GM21360 (cell line): ENCODE measurements around the gene MTERF4.

Experiments used
- ATAC-seq: cut with Tn5 transposase; IDR thresholded peaks from one replicate; pipeline ENCODE4 v1.9.1; 2021; ENCODE audit warnings: mild to moderate bottlenecking, moderate library complexity; ENCODE audit not compliant: unreplicated experiment

MTERF4 gene

DNA sequence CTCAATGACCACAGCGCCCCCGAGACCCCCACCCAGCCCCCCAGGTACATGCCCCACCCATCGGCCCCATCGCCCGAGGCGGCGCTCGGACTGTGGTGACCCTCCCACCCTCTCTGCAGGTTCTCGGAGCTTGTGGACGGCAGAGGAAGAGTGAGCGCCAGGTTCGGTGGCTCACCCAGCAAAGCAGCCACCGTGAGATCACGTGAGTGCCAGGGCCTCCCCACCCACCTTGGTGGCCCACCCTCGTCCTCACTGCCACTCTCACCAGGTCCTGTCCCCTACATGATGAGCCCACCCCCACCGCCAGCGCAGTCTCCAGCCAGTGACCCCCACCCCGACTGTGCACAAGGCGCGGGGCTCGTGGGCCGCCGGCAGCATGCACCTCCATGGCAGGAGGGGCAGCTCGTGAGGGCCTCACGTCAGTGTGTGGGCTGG, 30.4 kb downstream of the MTERF4 start:
- ATAC-seq = no peak

DNA sequence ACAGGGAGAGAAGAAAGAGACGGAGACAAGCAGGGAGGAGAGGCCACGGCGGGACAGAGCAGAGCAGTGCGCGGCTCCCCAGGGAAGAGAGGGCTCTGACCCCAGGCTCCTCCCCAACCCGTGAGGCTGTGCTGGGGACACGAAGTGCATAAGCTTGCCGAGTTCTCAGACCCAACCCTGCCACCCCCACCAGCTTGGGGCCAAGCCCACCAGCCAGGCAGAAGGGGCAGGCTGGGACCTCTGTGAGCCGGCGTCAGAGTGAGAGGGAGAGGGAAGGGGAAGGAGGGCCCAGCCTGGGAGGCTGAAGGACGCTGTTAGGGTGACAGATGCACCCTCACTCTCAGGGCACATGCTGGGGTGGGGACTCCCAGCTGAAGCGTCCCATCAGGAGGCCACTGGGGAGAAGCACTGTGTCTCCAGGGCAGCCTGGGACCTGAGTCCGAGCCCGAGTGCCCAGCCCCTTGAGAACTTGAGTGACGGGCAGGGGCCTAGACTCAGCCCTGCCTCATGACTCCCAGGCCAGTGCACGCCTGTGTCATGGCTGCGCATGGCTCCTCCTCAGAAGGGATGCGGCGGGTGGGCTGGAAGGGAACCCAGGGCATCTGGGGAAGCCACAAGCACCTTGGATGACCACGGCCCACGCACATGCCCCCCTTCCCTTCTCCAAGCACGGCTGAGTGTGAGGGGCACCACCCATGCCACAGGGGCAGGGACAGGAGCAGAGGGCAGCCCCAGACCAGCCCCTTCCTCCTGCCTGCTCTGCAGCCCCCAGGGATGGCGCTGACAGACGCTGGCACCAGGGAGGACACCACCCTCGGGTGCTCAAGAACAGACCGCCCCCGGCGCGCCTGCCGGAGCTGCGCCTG, 31.0 kb downstream of the MTERF4 start:
- ATAC-seq = no peak

DNA sequence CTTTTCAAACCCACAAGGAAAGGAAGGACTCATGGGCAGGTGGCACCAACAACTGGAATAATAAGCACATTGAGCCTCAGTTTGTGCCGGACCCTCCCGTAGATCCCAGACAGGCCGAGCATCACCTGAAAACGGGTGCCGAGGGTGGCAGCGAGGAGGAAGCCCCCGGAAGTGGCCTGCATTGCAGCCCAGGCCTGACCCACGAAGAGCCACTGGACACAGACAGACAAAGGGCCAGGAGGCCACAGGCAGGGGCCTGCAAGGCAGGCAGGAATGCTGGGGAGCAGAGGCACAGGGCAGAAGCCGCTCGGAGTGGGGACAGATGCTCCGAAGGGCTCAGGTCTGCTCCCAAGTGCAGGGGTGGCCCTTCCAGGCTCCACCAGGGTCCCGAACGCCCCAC, 31.7 kb downstream of the MTERF4 start:
- ATAC-seq = no peak

DNA sequence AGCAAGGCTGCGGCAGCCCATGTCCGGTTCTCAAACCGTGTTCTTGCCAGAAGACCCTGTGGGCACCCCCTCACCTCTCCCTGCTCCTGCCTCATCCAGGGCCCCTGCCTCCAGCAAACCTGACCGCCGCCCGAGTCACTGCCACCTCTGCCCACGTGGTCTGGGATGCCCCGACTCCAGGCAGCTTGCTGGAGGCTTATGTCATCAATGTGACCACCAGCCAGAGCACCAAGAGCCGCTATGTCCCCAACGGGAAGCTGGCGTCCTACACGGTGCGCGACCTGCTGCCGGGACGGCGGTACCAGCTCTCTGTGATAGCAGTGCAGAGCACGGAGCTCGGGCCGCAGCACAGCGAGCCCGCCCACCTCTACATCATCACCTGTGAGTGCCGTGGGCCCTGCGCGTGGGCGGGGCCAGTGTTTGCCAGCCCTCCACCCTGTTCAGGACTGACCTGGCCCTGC, 32.2 kb downstream of the MTERF4 start:
- ATAC-seq = no peak

DNA sequence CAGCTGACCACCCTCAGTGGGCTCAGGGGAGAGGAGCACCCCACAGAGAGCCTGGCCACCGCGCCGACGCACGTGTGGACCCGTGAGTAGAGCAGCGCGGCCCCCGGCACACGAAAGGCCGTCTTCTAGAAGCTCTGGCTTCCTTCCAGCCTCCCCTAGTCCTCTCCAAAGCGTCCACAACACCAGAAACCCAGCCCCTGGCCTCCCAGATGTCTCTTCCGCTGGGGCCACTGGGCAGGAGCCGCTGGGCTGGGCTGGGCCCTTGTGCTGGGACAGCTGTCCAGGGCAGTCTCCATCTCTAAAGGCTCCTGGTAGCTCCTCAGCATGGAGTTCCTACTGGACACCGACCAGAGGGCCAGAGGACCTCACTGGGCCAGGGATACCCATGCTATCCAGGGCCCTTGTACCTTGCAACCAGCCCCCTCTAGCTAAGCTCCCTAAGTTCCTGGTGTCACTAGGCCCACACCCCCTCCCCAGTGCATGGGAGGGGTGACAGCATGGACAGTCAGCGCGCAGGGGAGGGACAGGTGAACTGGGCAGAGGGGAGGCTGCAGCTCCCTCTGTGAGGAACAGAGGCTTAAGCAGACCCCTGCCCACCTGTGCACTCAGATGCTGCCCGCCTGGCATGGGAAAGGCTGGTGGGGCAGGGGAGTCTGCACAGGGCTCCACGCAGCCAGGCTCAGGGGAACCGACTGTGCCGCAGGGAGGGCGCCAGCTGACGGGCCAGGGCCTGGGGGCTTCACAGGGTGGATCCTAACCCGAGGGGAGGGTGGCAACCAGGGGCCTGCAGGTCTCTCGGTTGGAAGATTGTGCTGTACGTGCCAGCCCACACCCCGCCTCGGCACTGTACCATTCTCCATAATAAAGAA, 32.9 kb downstream of the MTERF4 start:
- ATAC-seq = no peak

DNA sequence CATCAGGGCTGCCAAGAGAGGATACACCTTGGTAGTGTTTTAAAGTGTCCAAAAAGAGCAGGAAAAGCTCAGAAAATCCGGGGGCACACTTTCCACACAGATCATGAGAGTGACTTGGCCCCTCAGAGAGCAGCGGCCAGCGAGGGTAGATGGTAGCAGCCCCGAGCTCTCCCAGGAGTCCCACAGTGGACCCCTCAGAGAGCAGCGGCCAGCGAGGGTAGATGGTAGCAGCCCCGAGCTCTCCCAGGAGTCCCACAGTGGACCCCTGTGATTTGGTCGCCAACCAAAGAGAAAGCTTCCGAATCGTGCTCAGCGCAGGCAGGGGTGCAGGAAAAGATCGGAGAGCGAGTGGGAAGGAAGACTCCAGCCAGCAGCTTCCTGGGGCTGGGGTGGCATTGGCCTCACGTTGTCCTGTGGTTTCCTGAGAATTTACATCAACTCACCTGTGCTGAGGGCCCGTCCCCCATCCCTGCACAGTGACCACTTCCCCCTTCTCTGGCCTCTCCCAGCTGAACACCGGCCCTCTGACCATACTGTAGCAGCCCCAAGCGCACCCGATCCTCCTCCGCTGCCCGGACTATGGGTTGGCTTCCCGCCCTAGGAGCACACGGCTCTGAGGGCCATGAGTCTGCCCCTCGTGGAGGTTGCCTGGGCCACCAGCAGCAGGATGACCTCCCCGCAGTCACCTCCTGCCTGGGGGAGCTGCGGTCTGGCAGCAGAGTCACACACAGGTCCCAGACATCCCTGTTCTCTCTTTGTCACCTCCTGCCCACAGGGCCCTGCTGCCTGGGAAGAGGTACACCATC, 33.7 kb downstream of the MTERF4 start:
- no peak for ATAC-seq

DNA sequence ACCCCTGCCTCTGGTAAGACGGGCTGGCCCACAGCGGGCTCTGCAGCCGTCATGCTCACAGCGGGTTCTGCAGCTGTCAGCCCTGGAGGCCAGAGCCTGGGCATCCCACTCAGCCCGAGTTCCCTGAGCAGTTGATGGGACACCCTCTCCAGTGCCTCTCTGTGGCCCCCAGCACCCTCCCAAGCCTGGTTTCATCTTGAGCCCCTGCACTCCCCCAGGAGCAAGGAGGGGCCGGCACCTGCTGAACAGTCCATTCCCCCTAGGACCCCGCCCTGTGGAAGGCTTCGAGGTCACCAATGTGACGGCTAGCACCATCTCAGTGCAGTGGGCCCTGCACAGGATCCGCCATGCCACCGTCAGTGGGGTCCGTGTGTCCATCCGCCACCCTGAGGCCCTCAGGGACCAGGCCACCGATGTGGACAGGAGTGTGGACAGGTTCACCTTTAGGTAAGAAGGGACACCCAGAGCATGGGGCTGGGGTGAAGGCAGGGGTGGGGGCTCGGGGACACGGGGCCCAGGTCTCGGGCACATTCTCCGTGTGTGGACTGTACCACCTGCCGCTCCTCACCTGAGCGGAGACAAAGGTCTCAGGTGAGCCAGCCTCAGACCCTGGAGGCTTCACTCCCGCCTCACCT, 34.5 kb downstream of the MTERF4 start:
- ATAC-seq = no peak

DNA sequence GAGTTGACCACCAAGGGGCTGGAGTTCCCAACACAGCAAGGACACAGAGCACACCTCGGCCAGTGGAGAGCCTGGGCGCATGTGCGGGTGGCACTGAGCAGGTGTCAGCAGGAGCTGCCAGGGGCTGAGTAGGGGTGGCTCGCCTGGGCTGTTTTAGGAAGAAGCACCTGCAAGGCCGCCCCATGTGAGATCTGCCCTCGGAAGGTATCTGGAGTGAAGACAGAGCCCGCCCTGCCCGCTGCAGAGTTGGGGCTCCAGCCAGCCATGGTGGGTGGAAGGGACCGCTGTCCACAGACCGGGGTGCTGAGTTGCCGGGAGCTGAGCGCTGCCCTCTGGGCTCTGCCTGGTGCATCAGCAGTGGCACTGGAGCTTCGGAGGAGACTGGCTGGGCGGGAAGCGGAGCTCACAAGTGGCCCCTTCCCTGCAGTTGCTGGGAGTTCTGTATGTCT, 35.2 kb downstream of the MTERF4 start:
- ATAC-seq = no peak

DNA sequence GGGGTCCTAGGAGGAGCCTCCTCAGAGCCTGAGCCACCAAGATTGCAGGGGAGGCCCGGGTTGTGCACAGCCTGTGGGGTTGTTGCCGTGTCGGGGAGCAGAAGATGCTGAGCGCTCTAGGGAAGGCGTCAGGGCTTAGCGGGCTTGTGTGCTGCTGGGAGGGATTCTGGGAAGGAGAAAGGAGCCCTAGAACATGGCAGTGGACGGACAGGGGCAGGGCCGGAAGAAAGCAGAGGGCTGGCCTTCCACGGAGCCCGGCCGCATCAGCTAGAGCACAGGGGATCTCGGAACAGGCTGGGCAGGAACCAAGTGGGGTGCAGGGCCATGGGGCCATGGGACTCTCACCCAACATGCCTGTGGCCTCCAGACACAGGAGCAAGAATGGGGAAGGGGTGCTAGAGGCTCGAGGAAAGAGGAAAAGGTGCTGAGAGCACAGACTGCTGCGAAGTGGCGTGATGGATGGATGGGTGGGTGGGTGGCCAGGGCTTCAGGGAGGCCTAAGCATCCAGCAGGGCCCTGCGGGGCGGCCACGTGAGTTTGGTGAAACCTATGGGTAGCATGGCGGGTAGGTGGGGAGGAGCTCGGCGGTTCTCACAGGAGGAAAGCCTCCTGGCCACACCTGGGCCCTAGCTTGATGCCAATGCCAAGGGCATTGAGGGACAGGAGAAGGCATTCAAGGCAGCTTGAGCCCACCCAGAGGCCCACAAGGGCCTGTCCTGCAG, 35.8 kb downstream of the MTERF4 start:
- no peak for ATAC-seq

DNA sequence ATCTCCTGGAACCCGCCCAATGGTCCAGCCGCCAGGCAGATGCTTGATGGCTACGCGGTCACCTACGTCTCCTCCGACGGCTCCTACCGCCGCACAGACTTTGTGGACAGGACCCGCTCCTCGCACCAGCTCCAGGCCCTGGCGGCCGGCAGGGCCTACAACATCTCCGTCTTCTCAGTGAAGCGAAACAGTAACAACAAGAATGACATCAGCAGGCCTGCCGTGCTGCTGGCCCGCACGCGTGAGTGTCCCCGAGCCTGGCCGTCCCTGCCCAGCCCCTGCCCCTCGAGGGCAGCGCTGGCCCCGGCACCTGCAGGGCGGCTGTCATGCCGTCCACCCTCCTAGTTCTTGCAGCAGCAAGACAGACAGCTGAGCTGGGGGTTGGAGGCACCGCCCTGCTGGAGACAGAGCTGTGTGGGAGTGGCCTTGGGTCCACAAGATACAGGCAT, 36.7 kb downstream of the MTERF4 start:
- no peak for ATAC-seq

DNA sequence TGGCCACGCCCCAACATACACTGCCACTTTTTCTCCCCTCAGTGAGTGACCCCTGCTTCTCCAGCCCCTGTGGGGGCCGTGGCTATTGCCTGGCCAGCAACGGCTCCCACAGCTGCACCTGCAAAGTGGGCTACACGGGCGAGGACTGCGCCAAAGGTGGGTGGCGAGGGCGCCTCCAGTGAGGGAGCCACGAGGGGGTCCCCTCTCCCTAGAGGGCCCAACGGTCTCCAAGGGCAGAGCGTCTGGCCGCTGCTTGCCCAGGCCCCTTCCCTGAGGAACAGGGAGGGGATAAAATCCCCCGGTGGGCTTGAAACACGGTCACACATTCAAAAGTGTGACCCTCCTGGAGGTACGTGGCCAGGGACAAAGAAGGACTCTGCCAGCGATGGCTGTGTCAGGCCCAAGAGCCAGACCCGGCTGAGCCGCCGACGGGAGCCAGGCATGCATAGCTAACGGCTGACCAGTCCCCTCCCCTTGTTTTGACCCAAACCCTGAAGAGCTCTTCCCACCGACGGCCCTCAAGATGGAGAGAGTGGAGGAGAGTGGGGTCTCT, 37.2 kb downstream of the MTERF4 start:
- no peak for ATAC-seq

DNA sequence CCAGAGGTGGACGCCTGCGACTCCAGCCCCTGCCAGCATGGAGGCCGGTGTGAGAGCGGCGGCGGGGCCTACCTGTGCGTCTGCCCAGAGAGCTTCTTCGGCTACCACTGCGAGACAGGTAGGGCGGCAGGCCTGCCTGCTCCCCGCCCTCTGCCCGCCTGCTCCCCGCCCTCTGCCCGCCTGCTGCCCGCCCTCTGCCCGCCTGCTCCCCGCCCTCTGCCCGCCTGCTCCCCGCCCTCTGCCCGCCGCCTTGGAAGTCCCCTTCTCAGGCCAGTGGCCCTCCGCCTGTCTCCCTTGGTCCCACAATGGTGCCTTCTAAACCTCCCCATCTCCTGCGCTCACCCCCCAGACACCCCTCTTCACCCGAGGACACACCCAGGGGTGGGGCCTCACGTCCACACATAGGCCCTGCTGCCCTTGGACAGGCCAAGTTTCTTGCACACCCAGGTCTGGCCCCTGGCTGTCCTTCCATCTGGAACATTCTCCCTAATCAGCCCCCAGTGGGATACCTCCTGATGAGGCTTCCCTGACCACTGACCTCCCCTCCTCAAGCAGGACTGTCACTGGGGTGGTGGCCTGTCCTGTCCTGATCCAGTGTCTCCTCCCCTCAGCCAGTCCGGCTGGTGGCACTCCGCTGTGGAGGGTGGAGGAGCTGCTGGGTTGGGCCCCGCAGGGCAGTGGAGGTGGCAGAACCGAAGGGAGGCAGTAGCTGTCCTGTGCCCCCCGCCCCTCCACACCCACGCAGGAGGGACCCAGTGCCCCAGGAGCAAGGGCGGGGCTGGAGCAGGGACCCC, 37.9 kb downstream of the MTERF4 start:
- no peak for ATAC-seq

DNA sequence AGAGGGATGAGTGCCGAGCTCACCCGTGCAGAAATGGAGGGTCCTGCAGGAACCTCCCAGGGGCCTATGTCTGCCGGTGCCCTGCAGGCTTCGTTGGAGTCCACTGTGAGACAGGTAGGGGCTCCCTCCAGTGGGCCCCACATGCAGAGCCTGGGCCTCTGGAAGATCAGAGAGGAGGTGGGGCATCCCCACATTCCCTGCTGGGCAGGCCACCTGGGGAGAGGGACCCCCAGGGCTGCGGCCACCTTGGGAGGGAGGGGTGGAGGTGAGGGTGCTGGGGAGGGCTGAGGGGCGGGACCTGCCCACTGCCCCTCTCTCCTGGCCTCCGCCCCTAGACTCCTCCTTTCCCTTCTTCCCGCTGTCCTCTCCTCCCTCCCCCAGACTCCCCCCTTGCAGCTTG, 38.5 kb downstream of the MTERF4 start:
- ATAC-seq = no peak

DNA sequence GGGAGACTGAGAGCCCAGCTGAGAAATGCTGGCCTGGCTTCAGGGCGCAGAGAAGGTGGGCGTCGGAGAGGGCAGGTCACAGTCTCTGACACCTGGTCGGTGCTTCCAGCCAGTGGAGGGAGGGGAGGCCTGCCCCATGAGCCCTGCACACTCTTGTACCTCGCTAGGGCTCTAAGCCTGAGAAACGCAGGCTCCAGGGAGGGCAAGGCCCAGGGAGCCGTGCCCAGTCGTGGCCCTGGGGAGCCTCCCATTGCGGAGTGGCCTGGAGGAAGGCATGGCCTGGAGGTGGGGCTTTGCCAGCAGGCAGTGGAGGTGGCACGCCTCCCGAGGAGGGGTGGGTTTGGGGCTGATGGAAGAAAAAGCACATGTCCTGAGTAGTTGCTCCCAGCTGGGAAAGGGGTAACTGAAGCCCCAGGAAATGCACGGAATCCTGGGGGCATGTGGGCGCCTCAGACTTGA, 39.0 kb downstream of the MTERF4 start:
- ATAC-seq = no peak

DNA sequence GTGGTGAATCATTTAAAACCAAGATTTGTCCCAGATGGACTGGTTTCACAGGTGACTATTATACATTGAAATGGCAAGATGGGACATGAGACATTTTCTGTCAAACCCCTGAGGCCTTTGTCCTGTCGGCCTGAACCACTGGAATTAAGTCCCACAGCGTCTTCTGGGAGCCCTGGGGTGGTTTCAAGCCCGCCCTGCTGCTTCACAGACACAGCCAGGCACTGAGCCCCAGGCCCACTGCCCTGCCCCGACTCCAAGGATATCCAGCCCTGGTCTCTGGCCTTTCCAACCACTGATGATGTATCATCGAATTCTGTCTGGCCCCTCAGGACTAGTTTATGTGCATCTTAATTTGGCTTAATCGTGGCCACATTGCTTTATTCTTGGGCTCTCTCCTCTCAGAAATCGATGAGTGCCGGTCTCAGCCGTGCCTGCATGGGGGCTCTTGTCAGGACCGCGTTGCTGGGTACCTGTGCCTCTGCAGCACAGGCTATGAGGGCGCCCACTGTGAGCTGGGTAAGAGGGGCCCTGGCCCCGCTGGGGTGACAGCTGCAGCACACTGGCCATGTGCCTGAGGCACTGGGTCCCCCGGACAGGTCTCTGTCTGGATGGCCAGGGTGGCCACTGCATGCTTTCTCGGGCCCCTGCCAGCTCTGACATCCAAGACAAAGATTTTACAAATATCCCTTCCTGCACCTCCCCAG, 39.5 kb downstream of the MTERF4 start:
- ATAC-seq = no peak

DNA sequence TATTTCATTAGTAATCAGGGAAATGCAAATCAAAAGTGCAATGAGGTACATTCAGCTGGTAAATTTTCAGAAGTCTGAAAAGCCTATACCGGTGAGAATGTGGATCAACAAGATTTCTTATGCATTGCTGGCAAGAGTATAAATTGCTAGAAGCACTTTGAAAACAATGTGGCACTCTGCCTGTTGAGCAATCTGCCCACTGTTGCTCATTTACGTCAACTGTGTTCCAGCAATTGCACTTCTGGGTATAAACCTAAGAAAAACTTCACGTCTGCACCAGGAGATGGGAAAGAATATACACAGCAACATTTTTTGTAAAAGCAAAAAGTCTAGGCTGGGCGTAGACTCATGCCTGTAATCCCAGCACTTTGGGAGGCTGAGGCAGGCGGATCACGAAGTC, 40.8 kb downstream of the MTERF4 start:
- ATAC-seq = no peak

DNA sequence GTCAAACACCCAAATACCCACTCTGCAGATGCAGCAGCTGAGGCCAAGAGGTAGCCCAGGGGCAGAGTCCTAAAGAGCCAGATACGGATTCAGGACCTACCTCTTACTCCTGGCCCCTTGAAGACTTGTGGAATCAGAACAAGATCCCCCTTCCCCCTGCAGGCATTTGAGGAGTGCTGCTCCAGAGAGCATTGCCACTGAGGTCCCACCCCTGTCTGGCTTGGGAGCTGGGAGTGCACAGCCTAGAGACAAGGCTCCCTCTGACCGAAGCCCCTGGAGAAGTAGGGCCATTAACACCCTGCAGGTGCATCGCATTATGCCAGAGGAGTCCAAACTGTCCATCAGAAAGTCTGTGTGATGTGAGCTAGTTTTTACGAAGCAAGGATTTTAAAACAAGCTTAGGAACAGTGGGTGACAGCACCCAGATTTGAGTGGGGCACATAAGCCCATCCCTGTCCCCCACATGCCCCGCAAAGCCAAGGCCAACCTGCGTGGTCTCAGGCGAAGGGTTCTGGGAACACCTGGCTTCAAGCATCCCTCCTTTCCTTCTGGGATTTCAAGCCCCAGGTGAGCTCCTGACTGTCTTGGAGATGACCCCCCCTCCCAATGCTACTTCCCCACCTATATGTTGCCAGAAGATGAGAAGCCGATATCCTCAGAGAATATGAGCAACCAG, 48.4 kb downstream of the MTERF4 start:
- no peak for ATAC-seq
